Measurements from ENCODE around the gene CPAMD8. TPM values are rescaled to one million over a fixed set of nuclear protein-coding genes. Genes with fewer than 3 reads are reported as not detected.

The CPAMD8 gene
- total and polyA plus RNA-seq, 9 of the 15 experiments (the other 6 are each of a cell fraction or from before 2014, with no cell fraction given): 0.20 to 2.1 (median 1.3) TPM

DNA sequence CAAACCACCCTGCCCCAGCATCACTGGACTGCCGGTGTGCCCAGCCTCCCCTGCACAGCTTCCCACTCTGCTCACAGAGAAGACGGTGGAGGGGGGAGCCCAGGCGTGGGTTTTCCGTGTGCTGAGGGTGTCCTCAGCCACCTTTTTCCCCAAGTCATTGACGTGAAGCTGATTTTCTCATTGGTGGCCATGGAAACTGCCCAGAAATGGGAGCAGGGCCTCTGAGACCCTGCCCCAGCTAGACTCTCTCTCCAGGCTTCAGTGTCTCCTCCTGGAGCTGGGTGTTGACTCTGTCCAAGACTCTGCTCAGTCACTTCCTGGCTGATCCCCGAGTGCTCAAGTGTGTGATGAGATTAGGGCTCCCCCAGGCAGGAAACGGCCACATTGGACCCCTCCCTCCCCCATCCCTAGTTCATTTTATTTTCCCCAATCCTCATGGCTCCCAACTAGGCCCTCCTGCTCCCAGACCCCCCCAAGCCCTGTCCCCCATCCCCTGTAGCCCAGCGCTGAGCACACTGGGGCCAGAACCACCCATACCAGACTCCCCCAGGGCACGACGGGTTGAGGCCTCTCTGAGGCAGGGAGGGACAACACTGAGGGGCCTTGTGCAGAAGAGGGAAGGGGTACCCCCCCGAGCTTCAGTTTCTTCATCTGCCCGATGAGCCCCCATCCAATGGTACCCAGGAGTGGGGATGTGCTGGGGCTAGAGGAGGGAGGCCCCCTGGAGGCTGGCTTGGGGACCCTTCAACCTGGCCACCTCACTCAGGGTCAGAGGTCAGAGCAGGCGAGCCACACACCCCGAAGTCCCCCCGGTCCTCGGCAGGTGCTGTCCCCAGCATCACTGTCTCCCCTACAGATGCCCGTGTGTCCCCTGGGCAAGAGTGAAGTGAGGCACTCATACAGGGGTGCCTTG, 139.0 kb downstream of the CPAMD8 start (continued):
- TF ChIP-seq MYC (IDR thresholded peaks at IDR 0.05; ENCODE audit: low read depth, low read length) (no peak), MYC (CRISPR knock-in tag; IDR thresholded peaks at IDR 0.05; ENCODE audit: borderline replicate concordance, low read depth) (0 out of 2 replicates have a peak, but pooled peaks have one; percentile 21), ZBTB8A (IDR thresholded peaks at IDR 0.05; ENCODE audit: partially characterized antibody) (no peak), GTF2F1 (IDR thresholded peaks at IDR 0.05; ENCODE audit: low read depth, low read length) (no peak), POLR2AphosphoS5 (IDR thresholded peaks at IDR 0.05; ENCODE audit: control insufficient read depth, insufficient read depth, low read depth, low read length) (peak; percentile 73), TCF7 (IDR thresholded peaks at IDR 0.05; ENCODE audit: borderline replicate concordance) (no peak), PCBP2 (IDR thresholded peaks at IDR 0.05; ENCODE audit: low read depth, low read length, poor library complexity, severe bottlenecking) (no peak), NCOR1 (IDR thresholded peaks at IDR 0.05) (peak; percentile 68), BMI1 (IDR thresholded peaks at IDR 0.05; ENCODE audit: low read length) (no peak), BRF1 (IDR thresholded peaks at IDR 0.05; ENCODE audit: borderline replicate concordance, extremely low read depth, insufficient read length) (no peak), MEF2D (tag; conservative IDR thresholded peaks at IDR 0.05; ENCODE audit: low read depth) (no peak), CCAR2 (IDR thresholded peaks at IDR 0.05; ENCODE audit: low read depth, low read length) (no peak), SMAD2 (IDR thresholded peaks at IDR 0.05; ENCODE audit: low read depth, low read length) (no peak), TRIM28 (IDR thresholded peaks at IDR 0.05) (0 out of 2 replicates have a peak, but pooled peaks have one; percentile 32), KLF10 (CRISPR knock-in tag; IDR thresholded peaks at IDR 0.05) (no peak), ZNF507 (tag; conservative IDR thresholded peaks at IDR 0.05) (no peak), XRCC5 (IDR thresholded peaks at IDR 0.05; ENCODE audit: low read depth, low read length) (no peak), MAFF (IDR thresholded peaks at IDR 0.05; ENCODE audit: low read length) (peak; percentile 7; the same call in 1 of the 2 replicates), POLR2G (IDR thresholded peaks at IDR 0.05; ENCODE audit: low read depth, low read length) (peak; percentile 55; the same call in 1 of the 2 replicates), ZZZ3 (IDR thresholded peaks at IDR 0.05) (no peak), SP2 (IDR thresholded peaks at IDR 0.05; ENCODE audit: extremely low read depth, low read depth, low read length, poor library complexity, severe bottlenecking) (no peak)
- TF ChIP-seq, protein P1, sequence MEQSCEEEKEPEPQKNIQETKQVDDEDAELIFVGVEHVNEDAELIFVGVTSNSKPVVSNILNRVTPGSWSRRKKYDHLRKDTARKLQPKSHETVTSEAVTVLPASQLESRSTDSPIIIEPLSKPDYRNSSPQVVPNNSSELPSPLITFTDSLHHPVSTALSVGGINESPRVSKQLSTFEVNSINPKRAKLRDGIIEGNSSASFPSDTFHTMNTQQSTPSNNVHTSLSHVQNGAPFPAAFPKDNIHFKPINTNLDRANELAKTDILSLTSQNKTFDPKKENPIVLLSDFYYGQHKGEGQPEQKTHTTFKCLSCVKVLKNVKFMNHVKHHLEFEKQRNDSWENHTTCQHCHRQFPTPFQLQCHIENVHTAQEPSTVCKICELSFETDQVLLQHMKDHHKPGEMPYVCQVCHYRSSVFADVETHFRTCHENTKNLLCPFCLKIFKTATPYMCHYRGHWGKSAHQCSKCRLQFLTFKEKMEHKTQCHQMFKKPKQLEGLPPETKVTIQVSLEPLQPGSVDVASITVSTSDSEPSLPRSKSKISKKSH (CRISPR knock-in tag; IDR thresholded peaks at IDR 0.05): no peak
- TF ChIP-seq, protein P2, sequence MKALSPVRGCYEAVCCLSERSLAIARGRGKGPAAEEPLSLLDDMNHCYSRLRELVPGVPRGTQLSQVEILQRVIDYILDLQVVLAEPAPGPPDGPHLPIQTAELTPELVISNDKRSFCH (CRISPR knock-in tag; IDR thresholded peaks at IDR 0.05): no peak
- TF ChIP-seq, protein P2 (tag; IDR thresholded peaks at IDR 0.05): peak; percentile 63
- TF ChIP-seq, protein P3, sequence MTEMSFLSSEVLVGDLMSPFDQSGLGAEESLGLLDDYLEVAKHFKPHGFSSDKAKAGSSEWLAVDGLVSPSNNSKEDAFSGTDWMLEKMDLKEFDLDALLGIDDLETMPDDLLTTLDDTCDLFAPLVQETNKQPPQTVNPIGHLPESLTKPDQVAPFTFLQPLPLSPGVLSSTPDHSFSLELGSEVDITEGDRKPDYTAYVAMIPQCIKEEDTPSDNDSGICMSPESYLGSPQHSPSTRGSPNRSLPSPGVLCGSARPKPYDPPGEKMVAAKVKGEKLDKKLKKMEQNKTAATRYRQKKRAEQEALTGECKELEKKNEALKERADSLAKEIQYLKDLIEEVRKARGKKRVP (CRISPR knock-in tag; IDR thresholded peaks at IDR 0.05): no peak; the same call in 1 of the 2 replicates
